ENCODE results near the gene C1orf50. TPM values are rescaled to one million over a fixed set of nuclear protein-coding genes. Genes with fewer than 3 reads are reported as not detected.

Gene C1orf50
- total RNA-seq, 1 experiment from 2014 or later: 7.7 TPM

DNA sequence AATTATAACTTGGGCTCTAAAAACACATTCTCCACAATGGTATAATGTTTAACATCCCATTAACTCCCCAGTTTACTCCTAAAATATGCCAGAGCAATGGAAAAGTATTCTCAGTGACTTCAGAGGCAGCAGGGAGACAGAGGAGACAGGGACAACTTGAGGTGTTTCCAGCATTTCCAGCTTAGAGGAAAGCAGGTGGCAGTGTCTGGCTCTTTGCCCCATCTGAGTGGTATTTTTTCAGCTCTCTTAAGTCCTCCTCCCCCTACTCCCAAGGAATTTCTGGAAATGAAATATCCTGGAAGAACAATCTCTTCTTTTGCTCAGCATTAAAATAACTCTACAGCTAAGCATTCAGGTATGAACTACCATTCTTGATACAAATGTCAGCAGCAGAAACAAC is 39.1 kb downstream of the C1orf50 start:
- no peak overlapping the region for H3K23ac ChIP-seq (ENCODE audit: insufficient read length, low read depth, low read length)
- no peaks in the 10 kb centered on the region for H3K27me3 ChIP-seq (ENCODE audit: insufficient read depth, low read length)
- H2BK5ac ChIP-seq (ENCODE audit: insufficient read length, low read length): no peak overlapping the region
- H3K14ac ChIP-seq (ENCODE audit: insufficient read depth, low read length): no peak overlapping the region
- no peak overlapping the region for H3K27ac Mint-ChIP-seq
- H3K79me2 ChIP-seq (ENCODE audit: insufficient read depth, low read length): no peaks in the 10 kb centered on the region
- H2BK15ac ChIP-seq (ENCODE audit: low read depth, low read length): no peak overlapping the region
- H3K4me1 Mint-ChIP-seq: no peaks in the 10 kb centered on the region; a peak in 1 of 4 replicates
- no peak overlapping the region for H2BK120ac ChIP-seq (ENCODE audit: low read depth, low read length, poor library complexity, severe bottlenecking)
- H4K91ac ChIP-seq (ENCODE audit: insufficient read length, low read depth, low read length): no peak overlapping the region
- H3K4ac ChIP-seq (ENCODE audit: low read depth, low read length): no peak overlapping the region
- no peak overlapping the region for H2AK5ac ChIP-seq (ENCODE audit: insufficient read length, low read length)
- peaks cover 19 to 41% (median 38%) of the 10 kb centered on the region in 3 experiments for H3K36me3 Mint-ChIP-seq (ENCODE audit: insufficient read depth in 1 of 3, low read depth in 3 of 3)
- no peak overlapping the region for H2BK12ac ChIP-seq (ENCODE audit: insufficient read length, low read depth, low read length)
- H3T11ph ChIP-seq (ENCODE audit: low read length): no peak overlapping the region
- no peak overlapping the region for H3K18ac ChIP-seq (ENCODE audit: insufficient read length, low read depth, low read length)
- no peak overlapping the region for H4K5ac ChIP-seq (ENCODE audit: insufficient read length, low read depth, low read length)
- DNase-seq: no peak
- no peak overlapping the region for H3K4me3 Mint-ChIP-seq
- H3K9ac ChIP-seq (ENCODE audit: extremely low read depth, insufficient read length, low read length): no peak overlapping the region
- H4K20me1 ChIP-seq (ENCODE audit: control insufficient read depth, insufficient read depth, insufficient read length): no peaks in the 10 kb centered on the region
- H3K79me1 ChIP-seq (ENCODE audit: insufficient read depth, low read depth, low read length, poor library complexity, severe bottlenecking): no peaks in the 10 kb centered on the region
- H3K27ac ChIP-seq (ENCODE audit: insufficient read length, low read depth, low read length): no peak overlapping the region
- no peak overlapping the region for H2AFZ ChIP-seq (ENCODE audit: low read length)
- no peak overlapping the region for H4K8ac ChIP-seq (replicated peaks; ENCODE audit: insufficient read length, low read depth, low read length)
- H3K56ac ChIP-seq (ENCODE audit: insufficient read length, low read depth, low read length): no peak overlapping the region
- H3K4me2 ChIP-seq (ENCODE audit: insufficient read depth, insufficient read length, low read length): no peak overlapping the region
- TF ChIP-seq, protein P1, sequence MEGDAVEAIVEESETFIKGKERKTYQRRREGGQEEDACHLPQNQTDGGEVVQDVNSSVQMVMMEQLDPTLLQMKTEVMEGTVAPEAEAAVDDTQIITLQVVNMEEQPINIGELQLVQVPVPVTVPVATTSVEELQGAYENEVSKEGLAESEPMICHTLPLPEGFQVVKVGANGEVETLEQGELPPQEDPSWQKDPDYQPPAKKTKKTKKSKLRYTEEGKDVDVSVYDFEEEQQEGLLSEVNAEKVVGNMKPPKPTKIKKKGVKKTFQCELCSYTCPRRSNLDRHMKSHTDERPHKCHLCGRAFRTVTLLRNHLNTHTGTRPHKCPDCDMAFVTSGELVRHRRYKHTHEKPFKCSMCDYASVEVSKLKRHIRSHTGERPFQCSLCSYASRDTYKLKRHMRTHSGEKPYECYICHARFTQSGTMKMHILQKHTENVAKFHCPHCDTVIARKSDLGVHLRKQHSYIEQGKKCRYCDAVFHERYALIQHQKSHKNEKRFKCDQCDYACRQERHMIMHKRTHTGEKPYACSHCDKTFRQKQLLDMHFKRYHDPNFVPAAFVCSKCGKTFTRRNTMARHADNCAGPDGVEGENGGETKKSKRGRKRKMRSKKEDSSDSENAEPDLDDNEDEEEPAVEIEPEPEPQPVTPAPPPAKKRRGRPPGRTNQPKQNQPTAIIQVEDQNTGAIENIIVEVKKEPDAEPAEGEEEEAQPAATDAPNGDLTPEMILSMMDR (conservative IDR thresholded peaks at IDR 0.05): no peak
- H3K4me1 ChIP-seq (ENCODE audit: insufficient read depth, low read length): no peaks in the 10 kb centered on the region
- no peaks in the 10 kb centered on the region for H3K9me3 ChIP-seq (ENCODE audit: control insufficient read depth, low read depth, low read length)
- H3K9me3 Mint-ChIP-seq: peaks cover 17 to 19% of the 10 kb centered on the region in 2 experiments
- H2BK20ac ChIP-seq (ENCODE audit: low read depth, low read length, poor library complexity, severe bottlenecking): no peak overlapping the region
- no peaks in the 10 kb centered on the region for H3K23me2 ChIP-seq (ENCODE audit: insufficient read length, low read depth, low read length, poor library complexity, severe bottlenecking)
- H3K27me3 Mint-ChIP-seq (ENCODE audit: low read depth): no peaks in the 10 kb centered on the region
